GM20431 (cell line): ENCODE measurements around the gene ZC3H13.

Experiments used
- in situ Hi-C: fragments of 300-500 bp; cut with MseI, MboI; formaldehyde crosslinking; loops from one replicate; pipeline ENCODE4 v1.15.0; 2020; ENCODE audit warnings: low sequenced_read_pairs; ENCODE audit not compliant: unreplicated experiment

Gene ZC3H13

GRCh38 chr13:46071590-46072249 is 19.2 kb upstream of the ZC3H13 start:
- in situ Hi-C loops = no loop called here

- in situ Hi-C loops = no loop called here
These were observed 10.7 kb upstream of the ZC3H13 start for GRCh38 chr13:46063292-46063691.

GRCh38 chr13:46062185-46062584 is 9.6 kb upstream of the ZC3H13 start:
- in situ Hi-C loops = no loop called here

GRCh38 chr13:46059405-46059804 is 6.9 kb upstream of the ZC3H13 start:
- in situ Hi-C loops = no loop called here

- in situ Hi-C loops = no loop called here
These were observed 5.7 kb upstream of the ZC3H13 start for GRCh38 chr13:46058268-46058667.

GRCh38 chr13:46057256-46058015 is 4.9 kb upstream of the ZC3H13 start:
- in situ Hi-C loops = no loop called here

- in situ Hi-C loops = no loop called here
These were observed 841 bp upstream of the ZC3H13 start for GRCh38 chr13:46053162-46054012.

- in situ Hi-C loops = no loop called here
These were observed 603 bp downstream of the ZC3H13 start for GRCh38 chr13:46051968-46052318.

GRCh38 chr13:46050771-46051170 is 1.8 kb downstream of the ZC3H13 start:
- in situ Hi-C loops = no loop called here

- in situ Hi-C loops = no loop called here
These were observed 7.1 kb downstream of the ZC3H13 start for GRCh38 chr13:46045424-46045823.

GRCh38 chr13:46043647-46044046 is 8.9 kb downstream of the ZC3H13 start:
- in situ Hi-C loops = no loop called here

GRCh38 chr13:46041419-46041839 is 11.1 kb downstream of the ZC3H13 start:
- in situ Hi-C loops = no loop called here

- in situ Hi-C loops = no loop called here
These were observed 11.8 kb downstream of the ZC3H13 start for GRCh38 chr13:46040763-46041162.

- in situ Hi-C loops = no loop called here
These were observed 12.9 kb downstream of the ZC3H13 start for GRCh38 chr13:46039411-46040182.

GRCh38 chr13:46038296-46038695 is 14.2 kb downstream of the ZC3H13 start:
- in situ Hi-C loops = no loop called here

GRCh38 chr13:46035066-46035465 is 17.5 kb downstream of the ZC3H13 start:
- in situ Hi-C loops = no loop called here

GRCh38 chr13:46032341-46032740 is 20.2 kb downstream of the ZC3H13 start:
- in situ Hi-C loops = no loop called here

- in situ Hi-C loops = no loop called here
These were observed 20.8 kb downstream of the ZC3H13 start for GRCh38 chr13:46031581-46032263.

- in situ Hi-C loops = no loop called here
These were observed 27.4 kb downstream of the ZC3H13 start for GRCh38 chr13:46025157-46025556.

- in situ Hi-C loops = no loop called here
These were observed 30.1 kb downstream of the ZC3H13 start for GRCh38 chr13:46022481-46022880.
